SH-SY5Y (cell line): ENCODE results near the gene FAM209A.

ENCODE experiments used
- GATA2 ChIP-seq: IDR thresholded peaks from 2 replicates; pipeline ENCODE4 v1.6.1; 2011; ENCODE audit warnings: mild to moderate bottlenecking, low read depth, low read length
- GATA3 ChIP-seq: IDR thresholded peaks from 2 replicates; pipeline ENCODE4 v1.6.1; 2011; ENCODE audit warnings: low read depth, mild to moderate bottlenecking, low read length, moderate library complexity

DNA sequence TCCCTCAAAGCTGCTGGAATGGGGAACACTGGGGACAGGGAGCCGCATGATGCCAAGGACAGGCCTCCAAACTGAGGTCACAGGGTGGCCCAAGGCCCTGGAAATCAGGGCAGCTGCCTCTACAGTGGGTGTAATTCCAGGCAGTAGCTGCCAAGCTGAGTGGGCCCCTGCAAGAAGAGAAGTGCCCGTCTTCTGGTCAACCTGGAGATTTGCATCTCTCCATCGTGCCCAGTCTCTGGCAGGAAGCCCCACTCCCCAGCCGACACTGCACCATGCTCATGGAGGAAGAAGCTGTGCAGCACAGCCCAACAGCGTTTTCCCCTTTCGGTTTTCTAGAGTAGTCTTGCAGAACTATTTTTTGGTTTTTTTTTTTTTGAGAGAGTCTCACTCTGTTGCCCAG, 2.2 kb upstream of the FAM209A start:
- TF ChIP-seq GATA3: no peak
- TF ChIP-seq GATA2: no peak
